LNCaP clone FGC (cell line): ENCODE data around the gene FAR2.

ENCODE experiments used
- DNase-seq: peaks from one replicate; pipeline ENCODE4 v3.0.0-alpha.2; 2011; ENCODE audit warnings: low read depth
- H3K4me3 ChIP-seq: 2 replicates; pipeline ENCODE4 v1.5.1; 2011; ENCODE audit warnings: mild to moderate bottlenecking, low read depth, low read length, control low read depth
- CTCF ChIP-seq: IDR thresholded peaks from 2 replicates; pipeline ENCODE4 v1.5.1; 2012; ENCODE audit warnings: mild to moderate bottlenecking; ENCODE audit not compliant: control insufficient read depth, insufficient read depth; ENCODE audit errors: extremely low read depth

FAR2 gene

GRCh38 chr12:29301114-29301513 lies 152.0 kb downstream of the FAR2 start:
- no peak for DNase-seq
- H3K4me3 ChIP-seq: no peak overlapping the region
- no peak for TF ChIP-seq CTCF

GRCh38 chr12:29304388-29304787 lies 155.3 kb downstream of the FAR2 start:
- peak; percentile 17 for DNase-seq
- H3K4me3 ChIP-seq: no peak overlapping the region
- TF ChIP-seq CTCF: no peak

GRCh38 chr12:29306266-29306665 lies 157.2 kb downstream of the FAR2 start:
- no peak overlapping the region for H3K4me3 ChIP-seq
- DNase-seq: no peak
- TF ChIP-seq CTCF: no peak

GRCh38 chr12:29306682-29307081 lies 157.6 kb downstream of the FAR2 start:
- no peak overlapping the region for H3K4me3 ChIP-seq
- no peak for TF ChIP-seq CTCF
- DNase-seq: no peak

- no peak overlapping the region for H3K4me3 ChIP-seq
- no peak for DNase-seq
- peak; percentile 40 for TF ChIP-seq CTCF
Observed at GRCh38 chr12:29309320-29309902, 160.3 kb downstream of the FAR2 start.

GRCh38 chr12:29310899-29311298 lies 161.8 kb downstream of the FAR2 start:
- TF ChIP-seq CTCF: no peak
- no peak overlapping the region for H3K4me3 ChIP-seq
- DNase-seq: no peak

GRCh38 chr12:29314416-29314815 lies 165.3 kb downstream of the FAR2 start:
- no peak overlapping the region for H3K4me3 ChIP-seq
- TF ChIP-seq CTCF: no peak
- no peak for DNase-seq
